GM12878 (cell line): ENCODE data around the gene SUGCT. TPM values are rescaled to one million over a fixed set of nuclear protein-coding genes. Genes with fewer than 3 reads are reported as not detected.

ENCODE experiments used
- ATAC-seq: fragments of 200-7000 bp; cut with Tn5 transposase; 3 replicates; pipeline ENCODE4 v1.9.1; 2020; ENCODE audit warnings: mild to moderate bottlenecking, moderate library complexity
- BruUV-seq: library from RNA; stranded (reverse); fragments of 400-500 nt; replicated peaks from 2 replicates; lab custom pipeline; 2021; lab: Mats Ljungman, UMichigan
- CTCF ChIA-PET: fragments of 300-600 bp; sonication (Branson Sonifier 250); formaldehyde crosslinking; extraction: SDS; loops from one replicate; lab custom pipeline; 2021; ENCODE audit warnings: inconsistent platforms; lab: Yijun Ruan, JAX
- POLR2A ChIA-PET: fragments of 350-600 bp; formaldehyde crosslinking; extraction: SDS; loops from one replicate; lab custom pipeline; 2021; ENCODE audit warnings: inconsistent platforms; lab: Charles Lee
- RAD21 ChIA-PET: fragments of 300-600 bp; sonication (Branson Sonifier 250); formaldehyde crosslinking; loops from one replicate; lab custom pipeline; 2023; ENCODE audit warnings: antibody characterized with exemption; ENCODE audit not compliant: unreplicated experiment; lab: Charles Lee
- SMC1A ChIA-PET: fragments of 300-600 bp; sonication (Branson Sonifier 250); formaldehyde crosslinking; loops from one replicate; lab custom pipeline; 2023; ENCODE audit not compliant: unreplicated experiment, uncharacterized antibody; lab: Charles Lee
- DNase-seq: peaks from one replicate; pipeline ENCODE4 v3.0.0-alpha.2; 2011; ENCODE audit warnings: low read depth, low spot score
- FAIRE-seq: peaks from 3 replicates; lab custom pipeline; 2011; peaks lifted over from hg19 to GRCh38; lab: Jason Lieb, UNC
- H2AFZ ChIP-seq: 2 replicates; pipeline ENCODE4 v1.6.0; 2011; ENCODE audit warnings: low read depth, low read length, control low read depth; ENCODE audit not compliant: control insufficient read depth
- H3K27ac ChIP-seq: 2 replicates; pipeline ENCODE4 v1.5.1; 2011; ENCODE audit warnings: control low read depth; ENCODE audit not compliant: control insufficient read depth, insufficient read depth
- H3K27me3 ChIP-seq, 2 experiments: replicated peaks in 1 of 2; 2 replicates each; pipeline versions ENCODE4 v1.6.0 to v1.6.1; 2011; ENCODE audit warnings: low read length in 1 of 2; ENCODE audit not compliant: control insufficient read depth in 2 of 2, insufficient read depth in 2 of 2
- H3K36me3 ChIP-seq, 2 experiments: 2 replicates each; pipeline ENCODE4 v1.5.1; 2011; ENCODE audit warnings: low read length in 1 of 2; ENCODE audit not compliant: control insufficient read depth in 2 of 2, insufficient read depth in 2 of 2
- H3K4me1 ChIP-seq: 2 replicates; pipeline ENCODE4 v1.6.1; 2011; ENCODE audit warnings: mild to moderate bottlenecking, low read length, moderate library complexity, mixed read lengths; ENCODE audit not compliant: control insufficient read depth, insufficient read depth
- H3K4me2 ChIP-seq: 2 replicates; pipeline ENCODE4 v1.6.0; 2011; ENCODE audit warnings: control low read depth; ENCODE audit not compliant: control insufficient read depth, insufficient read depth
- H3K4me3 ChIP-seq: fragments of 200-600 bp; sonication (generic); 2 replicates; pipeline ENCODE4 v1.5.1; 2016
- H3K79me2 ChIP-seq: 2 replicates; pipeline ENCODE4 v1.6.0; 2011; ENCODE audit warnings: low read length; ENCODE audit not compliant: control insufficient read depth, insufficient read depth
- H3K9ac ChIP-seq: 2 replicates; pipeline ENCODE4 v1.8.0; 2011; ENCODE audit warnings: low read length, control low read depth, mixed read lengths; ENCODE audit not compliant: control insufficient read depth, insufficient read depth
- H3K9me3 ChIP-seq: replicated peaks from 3 replicates; pipeline ENCODE4 v1.5.1; 2011; ENCODE audit warnings: mild to moderate bottlenecking, low read length; ENCODE audit not compliant: control insufficient read depth, insufficient read depth
- H4K20me1 ChIP-seq: 2 replicates; pipeline ENCODE4 v1.6.0; 2011; ENCODE audit not compliant: control insufficient read depth, insufficient read depth
- BCLAF1 ChIP-seq: fragments of 450-650 bp; IDR thresholded peaks from 2 replicates; pipeline ENCODE4 v1.6.1; 2017; ENCODE audit warnings: antibody characterized with exemption, mild to moderate bottlenecking, moderate library complexity
- BRCA1 ChIP-seq: IDR thresholded peaks from 2 replicates; pipeline ENCODE4 v1.6.1; 2011; ENCODE audit warnings: low read depth, low read length, improper control_type of control experiment
- CREB1 ChIP-seq: IDR thresholded peaks from 2 replicates; pipeline ENCODE4 v1.6.1; 2012; ENCODE audit warnings: low read depth, mild to moderate bottlenecking, inconsistent platforms
- ELK1 ChIP-seq: IDR thresholded peaks from 2 replicates; pipeline ENCODE4 v1.6.1; 2012; ENCODE audit warnings: low read depth, low read length, improper control_type of control experiment
- GATAD2B ChIP-seq: fragments of 450-650 bp; conservative IDR thresholded peaks from 2 replicates; pipeline ENCODE4 v1.6.1; 2017; ENCODE audit warnings: low read depth, mild to moderate bottlenecking, moderate library complexity
- HSF1 ChIP-seq: fragments of 150-350 bp; IDR thresholded peaks from 2 replicates; pipeline ENCODE4 v1.6.1; 2014; ENCODE audit warnings: mild to moderate bottlenecking, low read depth, low read length
- IKZF1 ChIP-seq: fragments of 450-650 bp; conservative IDR thresholded peaks from 2 replicates; pipeline ENCODE4 v1.6.1; 2017; ENCODE audit warnings: antibody characterized with exemption, mild to moderate bottlenecking
- JUND ChIP-seq: IDR thresholded peaks from 2 replicates; pipeline ENCODE4 v1.6.1; 2012; ENCODE audit warnings: low read depth, mild to moderate bottlenecking, low read length, improper control_type of control experiment, moderate library complexity
- LARP7 ChIP-seq: fragments of 450-650 bp; IDR thresholded peaks from 2 replicates; pipeline ENCODE4 v1.6.1; 2017; ENCODE audit warnings: mild to moderate bottlenecking
- MEF2B ChIP-seq: fragments of 450-650 bp; IDR thresholded peaks from 2 replicates; pipeline ENCODE4 v1.6.1; 2018; ENCODE audit warnings: mild to moderate bottlenecking, moderate library complexity; ENCODE audit not compliant: partially characterized antibody, poor library complexity, severe bottlenecking
- MTA2 ChIP-seq: fragments of 450-650 bp; IDR thresholded peaks from 2 replicates; pipeline ENCODE4 v1.6.1; 2016; ENCODE audit warnings: low read depth, mild to moderate bottlenecking, moderate library complexity
- MTA3 ChIP-seq: IDR thresholded peaks from 2 replicates; pipeline ENCODE4 v1.6.1; 2012; ENCODE audit warnings: low read length, inconsistent platforms, borderline replicate concordance
- PAX8 ChIP-seq: fragments of 450-650 bp; IDR thresholded peaks from 2 replicates; pipeline ENCODE4 v1.6.1; 2017; ENCODE audit warnings: mild to moderate bottlenecking, moderate library complexity
- POLR2AphosphoS2 ChIP-seq: IDR thresholded peaks from 2 replicates; pipeline ENCODE4 v1.6.1; 2011; ENCODE audit warnings: low read depth, mild to moderate bottlenecking, low read length, improper control_type of control experiment, moderate library complexity
- POLR2AphosphoS5 ChIP-seq: IDR thresholded peaks from 2 replicates; pipeline ENCODE4 v1.6.1; 2011; ENCODE audit warnings: mild to moderate bottlenecking, low read length, inconsistent platforms
- PRDM15 ChIP-seq: fragments of 450-650 bp; formaldehyde crosslinking; IDR thresholded peaks from 2 replicates; pipeline ENCODE4 v1.4.0; 2020; ENCODE audit warnings: mild to moderate bottlenecking, moderate library complexity
- SRF ChIP-seq, 2 experiments: IDR thresholded peaks; 2 replicates each; pipeline ENCODE4 v1.6.1; 2011; ENCODE audit warnings: low read depth in 2 of 2, low read length in 2 of 2, mild to moderate bottlenecking in 1 of 2, moderate library complexity in 1 of 2
- SUPT20H ChIP-seq: IDR thresholded peaks from 2 replicates; pipeline ENCODE4 v1.6.1; 2011; ENCODE audit warnings: low read depth, mild to moderate bottlenecking, low read length, moderate library complexity, borderline replicate concordance; ENCODE audit not compliant: control insufficient read depth
- in situ Hi-C: fragments of 300-500 bp; cut with MboI; formaldehyde crosslinking; loops from 9 replicates; pipeline ENCODE4 v1.14.3; 2018; ENCODE audit warnings: mixed read lengths
- intact Hi-C: fragments of 100-400 bp; cut with micrococcal nuclease; formaldehyde crosslinking; loops from one replicate; pipeline ENCODE4 v1.14.2; 2022; ENCODE audit not compliant: unreplicated experiment
- polyA plus RNA-seq, 11 experiments: library from polyadenylated mRNA; depleted of rRNA in 4 of 11; unstranded in 6 of 11; stranded (reverse) in 5 of 11; fragments of >200 nt; fragmentation: Nextera tagmentation in 4 of 11; fragmentation: Illumina TruSeq in 1 of 11; extraction: Ambion mirVana in 4 of 11; extraction: Trizol in 1 of 11; gene quantifications; 1 replicate in 1 of 11; 2 replicates in 10 of 11; pipeline versions ENCODE4 v1.2.1 to v1.2.3, GENCODE V29; 2011 to 2016; ENCODE audit warnings: inconsistent platforms in 2 of 11, missing spikeins in 2 of 11, low read depth in 1 of 11
- total RNA-seq, 4 experiments: library from RNA; depleted of rRNA in 3 of 4; stranded (reverse); fragments of >200 nt in 3 of 4; fragmentation: Illumina TruSeq in 1 of 4; extraction: Trizol in 1 of 4; gene quantifications; 2 replicates each; pipeline versions ENCODE4 v1.2.1 to v1.2.3, GENCODE V29; 2013 to 2021

Gene SUGCT
- total and polyA plus RNA-seq, 10 of the 15 experiments (the other 5 are each of a cell fraction or from before 2014, with no cell fraction given), result 0.08 to 1.2 (median 0.67) TPM; not detected in 1

- intact Hi-C loops, result no loop called here
- Histone ChIP-seq H3K4me3 (no peak overlapping the region), H3K4me2 (no peak overlapping the region), H3K27ac (no peak overlapping the region), H3K9me3 (no peaks in the 10 kb centered on the region), H4K20me1 (no peaks in the 10 kb centered on the region), H2AFZ (no peak overlapping the region), H3K27me3 (no peaks in the 10 kb centered on the region), H3K9ac (no peak overlapping the region), H3K79me2 (no peaks in the 10 kb centered on the region), H3K4me1 (no peaks in the 10 kb centered on the region), H3K36me3 (no peaks in the 10 kb centered on the region)
- DNase-seq (no peak), FAIRE-seq (no peak), ATAC-seq (no peak)
- SMC1A ChIA-PET, result no interaction called here
- POLR2A ChIA-PET, result no interaction called here
- no TSS peak for BruUV-seq
- RAD21 ChIA-PET, result no interaction called here
- CTCF ChIA-PET, result no interaction called here
- in situ Hi-C loops, result no loop called here
- TF ChIP-seq CREB1 (no peak), BRCA1 (no peak), JUND (no peak), MTA2 (no peak), BCLAF1 (no peak), HSF1 (no peak), PAX8 (no peak), MEF2B (no peak), SRF (IDR thresholded peaks at IDR 0.05; ENCODE audit: low read depth in 2 of 2, low read length in 2 of 2) (no peak), POLR2AphosphoS5 (no peak), ELK1 (no peak), LARP7 (no peak), GATAD2B (no peak), IKZF1 (no peak), SUPT20H (no peak), PRDM15 (CRISPR knock-in tag) (no peak), POLR2AphosphoS2 (no peak), MTA3 (no peak)
These were observed 598.3 kb downstream of the SUGCT start for GRCh38 chr7:40733114-40733513.
